ENCODE results near the gene HSD3B1. TPM values are rescaled to one million over a fixed set of nuclear protein-coding genes. Genes with fewer than 3 reads are reported as not detected.

The HSD3B1 gene
- total and polyA plus RNA-seq, 2 donors from 2014 or later: not detected

DNA sequence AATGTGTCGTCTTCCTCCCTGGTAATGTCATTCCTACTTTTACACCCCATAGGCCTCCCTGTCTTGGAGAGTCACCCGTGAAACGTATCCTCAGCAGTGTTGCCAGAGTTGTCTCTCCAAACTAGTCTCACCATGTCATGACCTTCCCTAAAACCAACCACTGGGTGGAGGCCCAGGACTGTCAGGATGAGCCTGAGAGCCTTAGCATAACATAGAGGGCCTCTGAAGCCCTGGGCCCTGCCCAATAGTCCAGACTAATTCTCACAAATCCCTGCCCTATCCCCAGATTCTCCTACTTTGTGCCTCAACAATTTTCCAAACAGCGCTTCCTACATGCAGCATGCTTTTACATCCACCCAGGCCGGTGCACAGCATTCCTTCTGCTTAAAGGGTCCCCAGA, 29.3 kb upstream of the HSD3B1 start:
- Histone ChIP-seq H3K9ac (ENCODE audit: low read length in 3 of 3) (no peak overlapping the region), H3K4me3 (ENCODE audit: low read length in 3 of 3) (no peak overlapping the region), H3K4me1 (ENCODE audit: control insufficient read depth in 2 of 3, insufficient read depth in 2 of 3, low read depth in 1 of 3, low read length in 3 of 3) (peaks cover 0 to 4% (median 1%) of the 10 kb centered on the region in 3 donors), H3K36me3 (ENCODE audit: control insufficient read depth in 2 of 3, insufficient read depth in 3 of 3, low read length in 3 of 3) (no peaks in the 10 kb centered on the region), H3K27me3 (ENCODE audit: control insufficient read depth, insufficient read depth, low read length) (no peaks in the 10 kb centered on the region), H3K9me3 (ENCODE audit: control insufficient read depth in 2 of 3, insufficient read depth in 1 of 3, low read length in 3 of 3) (no peaks in the 10 kb centered on the region), H3K27ac (ENCODE audit: low read depth in 2 of 2, low read length in 2 of 2) (no peak overlapping the region)
- intact Hi-C loops (cut with DNase I): no loop called here
- TF ChIP-seq, protein P1, sequence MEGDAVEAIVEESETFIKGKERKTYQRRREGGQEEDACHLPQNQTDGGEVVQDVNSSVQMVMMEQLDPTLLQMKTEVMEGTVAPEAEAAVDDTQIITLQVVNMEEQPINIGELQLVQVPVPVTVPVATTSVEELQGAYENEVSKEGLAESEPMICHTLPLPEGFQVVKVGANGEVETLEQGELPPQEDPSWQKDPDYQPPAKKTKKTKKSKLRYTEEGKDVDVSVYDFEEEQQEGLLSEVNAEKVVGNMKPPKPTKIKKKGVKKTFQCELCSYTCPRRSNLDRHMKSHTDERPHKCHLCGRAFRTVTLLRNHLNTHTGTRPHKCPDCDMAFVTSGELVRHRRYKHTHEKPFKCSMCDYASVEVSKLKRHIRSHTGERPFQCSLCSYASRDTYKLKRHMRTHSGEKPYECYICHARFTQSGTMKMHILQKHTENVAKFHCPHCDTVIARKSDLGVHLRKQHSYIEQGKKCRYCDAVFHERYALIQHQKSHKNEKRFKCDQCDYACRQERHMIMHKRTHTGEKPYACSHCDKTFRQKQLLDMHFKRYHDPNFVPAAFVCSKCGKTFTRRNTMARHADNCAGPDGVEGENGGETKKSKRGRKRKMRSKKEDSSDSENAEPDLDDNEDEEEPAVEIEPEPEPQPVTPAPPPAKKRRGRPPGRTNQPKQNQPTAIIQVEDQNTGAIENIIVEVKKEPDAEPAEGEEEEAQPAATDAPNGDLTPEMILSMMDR (IDR thresholded peaks at IDR 0.05; ENCODE audit: borderline replicate concordance, extremely low read depth, insufficient read depth): no peak
- no peak for DNase-seq
- FAIRE-seq: no peak

DNA sequence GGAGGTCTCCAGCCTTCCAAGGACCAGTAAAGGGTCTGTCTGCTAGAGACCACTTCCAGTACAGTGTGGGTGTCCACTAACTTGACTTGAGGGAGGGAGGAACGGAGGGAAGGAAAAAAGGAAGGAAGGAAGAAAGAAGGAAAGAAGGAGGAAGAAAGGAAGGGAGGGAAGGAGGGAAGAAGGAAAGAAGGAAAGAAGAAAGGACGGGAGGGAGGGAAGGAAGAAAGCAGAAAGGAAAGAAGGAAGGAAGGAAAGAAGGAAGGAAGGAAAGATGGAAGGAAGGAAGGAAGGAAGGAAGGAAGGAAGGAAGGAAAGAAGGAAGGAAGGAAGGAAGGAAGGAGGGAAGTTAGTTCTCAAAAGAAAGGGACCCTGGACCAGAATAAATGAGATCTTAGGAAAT, 26.8 kb upstream of the HSD3B1 start:
- peaks cover 0 to 5% (median 5%) of the 10 kb centered on the region in 3 donors for H3K4me1 ChIP-seq (ENCODE audit: control insufficient read depth in 2 of 3, insufficient read depth in 2 of 3, low read depth in 1 of 3, low read length in 3 of 3)
- no peaks in the 10 kb centered on the region for H3K36me3 ChIP-seq (ENCODE audit: control insufficient read depth in 2 of 3, insufficient read depth in 3 of 3, low read length in 3 of 3)
- intact Hi-C loops (cut with DNase I): no loop called here
- no peak overlapping the region for H3K9ac ChIP-seq (ENCODE audit: low read length in 3 of 3)
- no peak for DNase-seq
- no peaks in the 10 kb centered on the region for H3K9me3 ChIP-seq (ENCODE audit: control insufficient read depth in 2 of 3, insufficient read depth in 1 of 3, low read length in 3 of 3)
- H3K27me3 ChIP-seq (ENCODE audit: control insufficient read depth, insufficient read depth, low read length): no peaks in the 10 kb centered on the region
- TF ChIP-seq, protein P1 (IDR thresholded peaks at IDR 0.05; ENCODE audit: borderline replicate concordance, extremely low read depth, insufficient read depth): no peak
- no peak overlapping the region for H3K4me3 ChIP-seq (ENCODE audit: low read length in 3 of 3)
- no peak overlapping the region for H3K27ac ChIP-seq (ENCODE audit: low read depth in 2 of 2, low read length in 2 of 2)
- FAIRE-seq: no peak

DNA sequence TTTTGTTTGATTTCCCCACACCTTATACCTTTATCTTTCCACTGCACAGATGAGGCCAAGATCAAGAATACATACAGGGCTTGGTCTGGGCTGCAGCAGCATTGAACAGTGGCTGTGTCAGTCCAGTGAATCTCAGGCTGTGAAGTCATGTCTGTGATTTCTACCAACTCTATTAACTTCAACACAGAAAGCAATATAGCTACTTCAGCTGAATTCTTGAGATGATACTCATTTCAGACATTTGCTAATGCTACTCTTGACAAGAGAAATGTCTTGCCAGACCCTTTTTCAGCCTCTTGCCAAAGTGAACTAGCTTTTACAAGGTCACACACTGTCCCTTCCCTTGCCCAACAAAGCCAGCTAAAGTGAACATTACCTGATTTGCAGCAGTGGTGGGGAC, 25.1 kb upstream of the HSD3B1 start:
- no peak for DNase-seq
- Histone ChIP-seq H3K27me3 (ENCODE audit: control insufficient read depth, insufficient read depth, low read length) (no peaks in the 10 kb centered on the region), H3K4me3 (ENCODE audit: low read length in 3 of 3) (no peak overlapping the region), H3K36me3 (ENCODE audit: control insufficient read depth in 2 of 3, insufficient read depth in 3 of 3, low read length in 3 of 3) (no peaks in the 10 kb centered on the region), H3K27ac (ENCODE audit: low read depth in 2 of 2, low read length in 2 of 2) (no peak overlapping the region), H3K9me3 (ENCODE audit: control insufficient read depth in 2 of 3, insufficient read depth in 1 of 3, low read length in 3 of 3) (no peaks in the 10 kb centered on the region), H3K9ac (ENCODE audit: low read length in 3 of 3) (no peak overlapping the region), H3K4me1 (ENCODE audit: control insufficient read depth in 2 of 3, insufficient read depth in 2 of 3, low read depth in 1 of 3, low read length in 3 of 3) (peaks cover 0 to 5% (median 4%) of the 10 kb centered on the region in 3 donors)
- TF ChIP-seq, protein P1 (IDR thresholded peaks at IDR 0.05; ENCODE audit: borderline replicate concordance, extremely low read depth, insufficient read depth): no peak
- intact Hi-C loops (cut with DNase I): no loop called here
- no peak for FAIRE-seq

Measured in kidney (tissue), 14 donors.